GM04504 (cell line): ENCODE data around the gene MATN3.
A peak's percentile ranks its signal among the peaks of the same experiment; 100 is the strongest.

Experiments
- DNase-seq: peaks from one replicate; pipeline ENCODE4 v3.0.0-alpha.2; 2012; ENCODE audit warnings: low read depth

The MATN3 gene

DNA sequence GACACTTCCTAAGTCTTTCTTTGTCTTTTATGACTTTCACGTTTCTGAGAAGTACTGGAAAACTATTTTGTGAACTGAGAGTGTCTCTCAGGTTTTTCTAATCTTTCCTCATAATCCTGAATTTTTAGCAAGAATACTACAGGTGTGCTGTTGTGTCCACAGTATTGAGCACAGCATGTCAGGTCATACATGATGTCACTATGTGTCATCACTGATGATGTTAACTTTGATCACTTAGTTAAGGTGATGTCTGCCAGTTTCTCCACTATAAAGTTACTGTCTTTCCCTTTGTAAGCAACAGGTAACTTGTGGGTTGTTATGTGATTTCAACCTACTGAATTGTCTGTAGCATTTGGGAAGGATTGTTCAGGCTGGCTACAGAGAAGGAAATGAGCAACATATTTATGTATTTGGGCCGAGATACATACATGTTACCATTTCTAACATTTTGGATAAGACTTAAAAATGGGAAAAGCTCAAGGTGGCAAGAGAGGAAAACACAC lies 11.1 kb downstream of the MATN3 start:
- DNase-seq: no peak

DNA sequence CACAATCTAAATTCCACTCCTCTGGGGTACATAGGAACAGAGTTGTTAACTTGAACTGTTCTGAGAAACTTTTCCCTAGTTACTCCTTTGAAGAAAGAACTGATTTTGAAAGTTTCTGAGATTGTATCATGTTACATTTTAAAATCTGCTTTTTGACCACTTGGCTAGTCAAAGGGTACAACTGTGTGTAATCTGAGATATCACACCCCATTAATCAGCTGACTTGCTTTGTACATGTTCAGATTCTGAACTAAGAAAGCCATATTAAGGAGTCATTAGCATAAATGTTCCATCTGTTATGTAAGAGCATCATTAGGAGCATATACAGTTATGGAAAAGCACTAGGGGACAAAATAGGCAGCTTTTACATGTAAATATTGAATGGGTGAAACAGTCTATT lies 18.7 kb downstream of the MATN3 start:
- DNase-seq: no peak

DNA sequence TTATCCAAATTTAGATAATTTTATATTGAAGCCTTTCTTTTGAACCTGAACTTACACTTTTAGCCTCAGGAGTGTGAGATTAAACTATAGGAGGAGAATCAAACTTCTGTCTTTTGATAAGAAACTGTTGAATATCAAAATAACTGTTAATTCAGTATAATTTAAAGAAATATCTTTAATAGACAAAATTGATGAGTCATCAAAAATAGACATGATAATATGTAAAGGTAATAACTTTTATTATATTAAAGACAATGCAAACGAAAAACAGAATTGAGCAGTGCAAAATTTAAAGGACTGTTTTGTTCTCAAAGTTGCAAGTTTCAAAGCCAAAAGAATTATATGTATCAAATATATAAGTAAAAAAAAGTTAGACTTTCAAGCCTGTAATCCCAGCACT lies 20.6 kb downstream of the MATN3 start:
- no peak for DNase-seq

DNA sequence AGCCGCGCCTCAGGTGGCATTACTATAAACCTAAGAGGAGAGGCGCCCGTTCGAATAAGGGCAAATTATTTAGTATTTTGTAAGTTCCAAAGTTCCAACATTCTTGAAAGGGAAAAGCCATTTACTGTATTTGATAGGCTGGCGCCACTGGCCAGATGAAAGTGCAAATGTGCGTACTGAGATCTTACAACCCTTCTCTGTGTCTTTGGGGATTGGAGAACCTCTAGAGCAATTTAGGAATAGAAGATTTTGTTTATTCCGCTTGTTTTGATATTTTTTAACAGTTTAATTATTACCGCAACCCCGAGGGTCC lies 22.1 kb downstream of the MATN3 start:
- DNase-seq: no peak

DNA sequence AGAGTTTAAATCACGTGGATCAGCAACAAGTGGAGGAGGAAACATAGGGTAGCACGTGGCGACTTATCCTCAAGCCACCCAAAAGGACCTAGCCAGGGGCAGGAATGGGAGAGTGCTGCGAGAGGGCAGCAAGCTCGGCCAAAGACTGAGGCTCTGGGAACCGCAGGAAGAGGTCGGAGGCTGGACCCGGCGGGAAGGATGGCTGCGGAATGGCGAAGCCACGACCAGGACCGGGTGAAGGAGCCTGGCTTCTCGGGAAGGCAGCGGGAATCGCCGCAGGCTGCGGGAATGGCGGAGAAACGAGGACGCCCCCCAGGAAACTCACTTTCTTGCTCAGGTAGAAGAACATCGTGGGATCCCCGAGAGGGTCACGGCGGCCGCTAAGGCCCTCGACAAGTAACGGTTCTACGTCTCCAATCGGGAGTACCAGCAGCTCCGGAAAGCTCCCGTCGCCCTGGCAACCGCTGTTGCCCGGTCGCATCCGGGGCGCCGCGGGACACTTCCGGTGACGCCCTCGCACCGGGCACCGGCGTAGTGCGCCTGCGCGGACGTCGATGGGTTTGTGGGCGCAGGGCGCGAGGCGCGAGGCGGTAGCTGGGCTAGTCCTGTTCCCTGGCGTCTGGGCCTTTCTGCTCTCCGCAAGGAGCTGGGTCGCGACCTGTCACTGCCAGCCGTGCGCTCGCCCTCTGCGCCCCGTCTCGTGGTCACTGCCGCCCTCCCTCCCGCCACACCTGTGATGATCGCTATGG lies 22.6 kb downstream of the MATN3 start, which contains the start of gene WDR35:
Gene WDR35 (minus strand): TSS at position 439 of the 749 bp plus-strand sequence. CDS start 90 bp downstream, at position 349.
- DNase-seq: peak; percentile 66

DNA sequence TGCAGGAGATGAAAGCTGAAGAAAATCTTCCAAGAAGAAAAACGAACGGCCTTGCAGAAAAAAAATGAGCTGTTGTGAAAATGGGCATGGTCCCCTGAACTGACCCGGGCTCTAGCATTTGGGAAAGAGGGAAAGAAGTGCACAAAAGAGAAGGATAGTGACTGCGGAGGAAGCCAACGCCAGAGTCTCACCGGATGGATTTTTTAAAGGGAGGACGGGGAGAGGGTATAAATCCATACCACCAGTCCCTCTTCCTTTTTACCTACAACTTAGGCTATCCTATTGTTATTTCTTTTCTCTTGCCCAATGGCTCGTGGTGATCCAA lies 23.2 kb downstream of the MATN3 start:
- DNase-seq: no peak

DNA sequence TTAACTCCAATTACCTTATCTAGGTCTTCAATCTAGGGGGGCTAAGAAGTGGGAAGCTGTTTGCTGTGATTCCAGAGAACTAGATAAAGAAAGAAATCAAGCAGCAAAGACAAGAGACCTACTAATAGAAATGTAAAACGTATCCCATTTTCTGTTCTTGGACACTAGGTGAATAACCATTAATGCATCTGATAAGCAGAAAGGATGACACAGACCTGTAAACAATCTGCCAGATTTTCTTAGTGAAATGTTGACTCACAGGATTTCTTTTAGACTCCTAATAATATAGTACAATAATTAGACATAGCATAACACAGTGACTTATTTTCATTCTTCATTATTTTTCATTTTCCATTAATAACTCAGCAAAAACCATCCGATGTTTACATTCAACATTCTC lies 23.9 kb downstream of the MATN3 start:
- no peak for DNase-seq

DNA sequence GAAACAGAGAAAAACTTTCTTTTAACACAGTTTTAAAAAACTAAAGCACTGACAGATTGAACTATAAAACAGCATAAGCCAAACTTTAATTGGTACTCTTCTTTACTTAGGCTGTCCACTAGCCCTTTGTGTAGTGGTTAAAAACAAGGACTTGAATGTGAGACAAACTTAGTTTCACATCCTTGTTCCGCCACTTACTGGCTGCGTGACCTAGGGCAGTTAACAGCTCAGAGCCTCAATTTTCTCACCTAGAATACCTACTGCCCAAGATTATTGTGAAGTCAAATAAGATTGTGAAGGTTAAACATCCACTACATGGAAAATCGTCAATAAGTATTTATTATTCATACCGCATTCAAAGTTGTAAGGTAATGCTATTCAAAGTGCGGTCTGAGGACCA lies 24.5 kb downstream of the MATN3 start:
- DNase-seq: no peak

DNA sequence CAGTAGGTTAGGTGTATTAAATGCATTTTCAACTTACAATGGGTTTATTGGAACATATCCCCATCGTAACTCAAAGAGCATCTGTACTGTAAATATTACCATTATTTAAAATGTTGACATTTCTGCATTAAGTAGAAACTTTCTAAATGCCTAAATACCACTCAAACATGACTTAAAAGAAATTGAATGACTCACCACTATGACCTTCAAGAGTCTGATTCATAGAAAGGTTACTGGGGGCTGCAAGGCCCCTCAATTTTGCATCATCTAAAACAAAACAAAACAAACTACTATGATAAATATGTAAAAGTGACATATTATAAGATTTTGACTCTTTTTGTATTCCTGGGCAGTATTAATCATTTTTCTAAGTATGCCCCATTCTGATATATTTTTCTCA lies 30.2 kb downstream of the MATN3 start:
- DNase-seq: no peak

DNA sequence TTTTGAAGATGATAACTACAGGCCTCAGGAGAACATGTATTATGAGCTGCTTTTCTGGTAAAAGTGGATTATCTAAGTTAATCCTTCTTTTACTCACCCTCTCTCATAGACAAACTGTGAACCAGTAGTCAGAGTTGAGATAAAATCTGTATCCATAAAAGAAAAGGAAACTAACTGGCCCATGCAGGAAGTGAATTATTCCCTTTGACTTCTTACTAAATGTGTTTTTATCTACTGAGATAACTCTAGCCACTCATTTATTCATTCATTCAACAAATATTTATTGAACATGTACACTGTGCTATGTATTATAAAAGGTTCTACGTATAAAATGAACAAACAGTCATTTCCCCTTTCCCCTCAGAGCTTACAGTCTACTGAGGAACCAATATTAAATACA lies 32.5 kb downstream of the MATN3 start:
- DNase-seq: no peak

DNA sequence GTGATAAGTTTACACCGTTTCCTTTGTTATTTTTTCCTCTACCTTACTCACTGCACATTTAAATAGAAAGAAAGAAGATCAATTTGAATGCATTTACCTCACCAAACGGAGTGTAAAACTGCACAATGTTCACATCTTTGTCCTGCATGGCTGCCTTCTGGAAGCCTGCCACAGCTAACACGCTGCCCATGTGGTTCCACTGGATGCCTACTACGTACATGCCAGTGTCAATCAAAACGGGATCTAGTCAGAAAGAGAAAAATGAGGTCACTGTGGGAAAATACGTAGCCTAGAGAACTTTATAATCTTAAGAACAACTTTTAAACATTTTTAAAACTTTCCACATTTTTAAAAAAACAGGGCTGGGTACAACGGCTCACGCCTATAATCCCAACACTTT lies 39.0 kb downstream of the MATN3 start:
- DNase-seq: no peak

DNA sequence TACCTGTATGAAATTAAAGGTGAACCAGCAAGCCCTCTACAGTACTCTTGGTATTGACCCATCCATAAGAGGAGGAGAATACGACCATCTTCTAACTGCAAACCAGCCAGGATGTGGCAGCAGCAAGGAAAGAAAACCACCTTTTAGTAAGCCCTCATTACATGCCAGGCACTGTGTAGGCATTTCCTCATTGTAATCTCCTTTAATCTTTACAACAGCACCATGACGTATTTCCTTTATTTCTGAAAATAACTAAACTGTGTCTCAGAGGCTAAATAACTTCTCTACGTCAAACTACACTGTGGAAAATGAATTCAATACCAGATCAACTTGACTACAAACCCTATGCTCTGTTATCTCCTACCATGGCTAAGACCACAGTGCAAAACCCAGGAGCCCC lies 40.8 kb downstream of the MATN3 start:
- DNase-seq: no peak

DNA sequence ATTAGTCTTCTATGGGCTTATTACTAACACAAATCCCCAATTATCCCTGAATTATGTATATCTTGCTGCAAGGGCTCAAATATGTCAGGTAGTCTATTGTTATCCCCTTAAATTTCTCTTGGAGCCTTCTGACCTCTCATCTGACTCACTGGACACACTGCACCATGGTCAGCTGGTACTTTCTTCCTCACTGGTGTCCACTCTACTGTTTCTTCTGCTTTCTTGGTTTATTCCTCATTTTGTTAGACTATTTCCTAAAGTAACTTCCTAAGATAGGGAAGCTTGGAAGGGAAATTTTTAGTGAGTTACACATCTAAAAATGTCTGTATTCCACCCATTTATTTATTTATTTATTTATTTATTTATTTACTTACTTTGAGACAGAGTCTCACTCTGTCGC lies 49.1 kb downstream of the MATN3 start:
- DNase-seq: no peak

DNA sequence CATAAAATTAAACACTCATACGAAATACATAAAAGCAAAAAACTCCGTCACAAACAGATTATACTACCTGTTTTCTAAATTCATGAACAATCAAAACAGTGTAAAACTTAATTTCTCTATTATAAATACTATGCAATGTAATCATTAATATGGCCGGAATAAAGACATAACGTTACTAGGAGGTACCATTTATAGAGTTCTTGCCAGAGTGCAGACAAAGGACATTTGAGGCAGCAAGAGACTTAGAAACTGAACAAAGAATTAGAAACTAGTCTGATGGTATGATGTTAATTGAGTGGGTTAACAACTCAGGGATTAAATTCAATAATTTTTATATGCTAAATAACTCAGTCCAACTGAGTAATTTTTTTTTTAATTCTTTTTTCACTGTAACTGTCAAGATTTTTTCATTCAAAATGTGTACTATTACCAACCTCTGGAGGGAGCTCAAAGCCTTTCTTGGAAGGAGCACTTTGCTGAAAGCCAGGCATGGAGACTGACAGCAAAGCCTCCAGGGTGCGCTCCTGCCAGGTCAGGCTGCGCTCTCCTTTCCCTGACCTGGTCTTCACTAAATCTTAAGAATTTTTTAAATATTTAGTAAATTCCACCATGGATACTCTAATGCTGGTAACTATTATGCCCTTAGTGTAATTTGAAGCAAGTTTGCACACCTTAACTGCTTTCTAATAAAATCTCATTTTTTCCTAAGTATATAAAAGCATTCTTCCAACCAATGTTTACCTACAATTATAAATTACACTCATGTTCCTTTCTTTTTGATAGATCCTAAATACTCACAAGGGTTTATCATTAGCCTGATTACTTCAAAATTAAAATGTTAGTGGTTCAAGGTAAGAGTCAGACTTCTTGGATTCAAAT lies 56.7 kb downstream of the MATN3 start:
- peak; percentile 44 for DNase-seq

DNA sequence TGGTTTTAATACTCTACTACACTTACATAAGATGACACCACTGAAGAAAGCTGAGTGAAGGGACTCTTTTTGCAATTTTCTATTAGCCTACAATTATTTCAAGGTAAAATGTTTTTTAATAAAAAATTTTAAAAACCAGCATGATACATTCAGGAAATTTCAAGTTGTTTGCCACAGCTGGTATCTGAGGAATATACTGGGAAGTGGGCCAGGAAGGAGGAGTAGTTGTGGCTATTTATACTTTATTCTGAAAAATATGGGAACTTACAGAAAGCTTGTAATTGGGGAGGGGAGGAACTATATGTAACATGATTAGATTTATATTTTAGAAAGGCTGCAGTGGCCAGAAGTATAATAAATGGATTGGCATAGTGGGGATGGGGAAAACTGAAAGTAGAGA lies 63.4 kb downstream of the MATN3 start:
- DNase-seq: peak; percentile 31

DNA sequence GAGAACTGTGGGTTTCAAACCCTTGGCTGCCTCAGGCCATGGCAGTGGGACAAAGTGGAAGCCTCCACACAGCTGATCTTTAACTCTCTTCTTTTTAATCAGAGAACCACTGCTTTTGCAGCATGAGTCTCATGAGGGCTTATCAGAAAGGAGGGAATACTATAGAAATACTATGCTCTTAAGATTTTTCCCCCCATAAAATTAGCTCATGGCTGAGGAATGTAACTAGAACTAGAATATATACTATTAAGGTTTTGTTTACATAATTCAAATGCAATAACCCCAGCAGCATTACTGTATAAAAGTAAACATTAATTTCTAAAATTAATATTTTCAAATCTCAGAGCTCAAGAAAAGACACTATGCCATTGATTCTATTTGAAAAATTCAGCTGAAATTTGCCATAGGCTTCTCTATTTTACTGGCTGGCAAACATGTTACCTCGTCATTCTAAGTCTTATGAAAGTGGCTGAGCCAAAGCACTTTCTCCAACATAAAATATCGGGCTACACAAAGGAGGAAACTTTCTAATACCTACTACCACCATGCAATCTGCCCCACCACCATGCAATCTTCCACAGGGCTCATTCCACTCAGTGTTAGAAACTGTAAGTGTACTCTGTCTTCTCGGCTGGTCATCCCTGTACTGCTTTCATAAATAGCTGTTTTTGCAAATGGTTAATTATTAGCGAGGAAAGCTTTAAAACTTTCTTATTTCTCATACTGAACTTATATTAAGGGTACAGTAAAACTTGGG lies 65.1 kb downstream of the MATN3 start:
- no peak for DNase-seq

DNA sequence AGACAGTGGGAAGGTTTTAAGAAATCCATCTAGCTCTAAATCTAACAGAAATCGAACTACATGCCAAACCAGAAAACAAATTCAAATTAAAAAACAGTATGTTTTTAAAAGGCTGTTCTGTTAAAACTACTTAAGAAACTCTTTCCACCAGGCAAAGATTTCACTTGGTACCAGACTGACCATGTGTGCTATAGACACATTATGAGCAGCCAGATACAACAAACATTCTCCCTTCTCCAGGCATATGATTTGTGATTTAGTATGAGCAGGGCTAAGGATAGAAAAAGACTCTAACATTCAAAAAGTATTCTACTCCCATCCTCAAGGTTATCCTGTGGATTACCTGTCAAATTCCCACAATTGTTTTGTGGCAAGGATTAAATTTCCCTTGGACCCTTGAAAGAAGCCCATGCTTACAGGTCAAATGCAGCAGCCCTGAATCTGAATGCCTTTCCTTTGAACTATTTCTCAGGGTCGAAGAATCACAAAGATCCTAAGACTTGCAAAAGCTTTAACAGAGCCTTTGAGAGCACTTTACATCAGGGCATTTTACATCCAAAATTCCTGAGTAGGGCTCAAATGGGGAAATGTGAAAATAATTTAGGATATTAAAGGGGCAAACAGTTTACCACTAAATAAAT lies 68.1 kb downstream of the MATN3 start:
- no peak for DNase-seq

DNA sequence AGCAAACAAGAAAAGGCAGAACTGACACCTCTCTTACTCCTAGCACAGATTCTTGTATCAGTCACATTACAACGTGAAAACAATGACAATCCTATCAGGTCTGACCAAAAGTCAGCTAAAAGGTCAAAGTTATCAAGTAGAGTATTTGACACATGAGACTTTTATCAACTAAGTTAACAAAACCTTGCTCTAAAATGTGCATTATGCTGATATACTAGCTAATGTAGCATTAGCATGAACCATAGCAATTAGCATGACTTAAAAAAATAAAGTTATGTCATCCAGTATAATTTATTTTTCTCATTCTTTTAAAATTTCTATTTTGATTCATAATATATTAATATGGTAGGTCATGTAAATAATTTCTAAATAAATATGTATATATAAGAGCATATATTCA lies 69.3 kb downstream of the MATN3 start:
- DNase-seq: no peak

DNA sequence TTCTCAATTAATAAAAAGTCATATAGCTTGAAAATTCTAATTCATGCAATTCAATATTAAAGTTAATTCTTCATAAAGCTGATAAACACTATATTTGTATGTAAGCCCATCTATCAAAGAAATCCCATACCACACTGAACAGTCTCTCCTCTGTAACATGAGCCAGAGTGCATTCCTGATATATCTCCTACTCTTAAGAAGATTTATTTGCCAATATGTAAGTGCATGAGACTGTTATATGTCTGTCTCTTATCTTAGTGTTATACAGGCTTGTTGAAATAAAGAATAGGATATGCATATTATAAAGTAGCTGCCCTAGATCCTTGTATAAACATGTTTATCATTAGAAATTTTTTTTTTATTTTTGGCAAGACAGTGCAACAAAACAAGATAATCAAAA lies 70.3 kb downstream of the MATN3 start:
- no peak for DNase-seq
